HEK293 (cell line): Measurements from ENCODE around the gene C3orf62.
"Not testable (repeated sequence)": the region's sequence is repeated elsewhere in the genome, so short reads cannot be mapped to it uniquely, and the experiment has no call there.

Source experiments
- CTCF ChIA-PET: fragments of 350-600 bp; formaldehyde crosslinking; extraction: SDS; loops from one replicate; lab custom pipeline; 2021; ENCODE audit warnings: antibody characterized with exemption; lab: Yijun Ruan, JAX
- POLR2A ChIA-PET: fragments of 300-600 bp; formaldehyde crosslinking; extraction: SDS; loops from one replicate; lab custom pipeline; 2020; ENCODE audit warnings: antibody characterized with exemption, inconsistent platforms; lab: Yijun Ruan, JAX
- H3K27ac ChIP-seq: fragments of 200-500 bp; sonication (Bioruptor generic); 2 replicates; pipeline ENCODE4 v1.5.1; 2014; ENCODE audit warnings: low read depth, low read length, control low read depth, inconsistent platforms; ENCODE audit errors: extremely low read depth
- H3K36me3 ChIP-seq, 2 experiments: fragments of 200-500 bp in 1 of 2; sonication (Bioruptor generic) in 1 of 2; 1 replicate in 1 of 2; 2 replicates in 1 of 2; pipeline ENCODE4 v1.5.1; 2014 to 2017; ENCODE audit warnings: inconsistent platforms in 2 of 2, low read length in 2 of 2; ENCODE audit not compliant: control insufficient read depth in 2 of 2, insufficient read depth in 1 of 2
- H3K4me1 ChIP-seq: fragments of 200-500 bp; sonication (Bioruptor generic); 2 replicates; pipeline ENCODE4 v1.5.1; 2014; ENCODE audit warnings: mild to moderate bottlenecking, low read length, inconsistent platforms; ENCODE audit not compliant: control insufficient read depth, insufficient read depth
- H3K4me3 ChIP-seq: 2 replicates; pipeline ENCODE4 v1.5.1; 2011; ENCODE audit warnings: low read depth, mild to moderate bottlenecking, control low read depth, low read length, moderate library complexity
- H3K9me3 ChIP-seq: fragments of 200-500 bp; sonication (Bioruptor generic); 2 replicates; pipeline ENCODE4 v1.5.1; 2014; ENCODE audit warnings: low read depth, low read length, inconsistent platforms; ENCODE audit not compliant: control insufficient read depth, insufficient read depth
- BCL11A ChIP-seq: fragments of 450-650 bp; formaldehyde crosslinking; IDR thresholded peaks from 2 replicates; pipeline ENCODE4 v1.5.1; 2016; ENCODE audit warnings: low read depth, missing biosample characterization, missing genetic modification characterization
- PRDM6 ChIP-seq: fragments of 450-650 bp; formaldehyde crosslinking; IDR thresholded peaks from 2 replicates; pipeline ENCODE4 v1.5.1; 2017; ENCODE audit warnings: missing biosample characterization, missing genetic modification characterization
- TRIM28 ChIP-seq: IDR thresholded peaks from 2 replicates; pipeline ENCODE4 v1.6.1; 2011; ENCODE audit warnings: low read length, control low read depth, borderline replicate concordance
- ZBTB10 ChIP-seq: fragments of 450-650 bp; formaldehyde crosslinking; IDR thresholded peaks from 2 replicates; pipeline ENCODE4 v1.5.1; 2016; ENCODE audit warnings: missing biosample characterization, missing genetic modification characterization
- ZBTB17 ChIP-seq: fragments of 450-650 bp; formaldehyde crosslinking; IDR thresholded peaks from 2 replicates; pipeline ENCODE4 v1.5.1; 2016; ENCODE audit warnings: missing biosample characterization, missing genetic modification characterization
- ZBTB21 ChIP-seq: fragments of 450-650 bp; formaldehyde crosslinking; IDR thresholded peaks from 2 replicates; pipeline ENCODE4 v1.5.1; 2017; ENCODE audit warnings: missing biosample characterization, missing genetic modification characterization
- ZFP69B ChIP-seq: fragments of 450-650 bp; formaldehyde crosslinking; IDR thresholded peaks from 2 replicates; pipeline ENCODE4 v1.5.1; 2016; ENCODE audit warnings: missing biosample characterization, missing genetic modification characterization
- ZNF133 ChIP-seq: fragments of 450-650 bp; formaldehyde crosslinking; IDR thresholded peaks from 2 replicates; pipeline ENCODE4 v1.5.1; 2016; ENCODE audit warnings: missing biosample characterization, missing genetic modification characterization
- ZNF274 ChIP-seq, 2 experiments: fragments of 200-500 bp in 1 of 2; fragments of 450-650 bp in 1 of 2; sonication (Bioruptor generic) in 1 of 2; formaldehyde crosslinking in 1 of 2; IDR thresholded peaks; 2 replicates each; pipeline versions ENCODE4 v1.5.1 to v1.6.1; 2014 to 2016; ENCODE audit warnings: borderline replicate concordance in 1 of 2, inconsistent platforms in 1 of 2, low read length in 1 of 2, missing biosample characterization in 1 of 2, missing genetic modification characterization in 1 of 2
- ZNF302 ChIP-seq: fragments of 450-650 bp; formaldehyde crosslinking; IDR thresholded peaks from 2 replicates; pipeline ENCODE4 v1.5.1; 2016; ENCODE audit warnings: missing biosample characterization, missing genetic modification characterization, low read depth
- ZNF549 ChIP-seq: fragments of 450-650 bp; IDR thresholded peaks from 2 replicates; pipeline ENCODE4 v1.5.1; 2018; ENCODE audit warnings: missing biosample characterization, missing genetic modification characterization, mild to moderate bottlenecking, inconsistent platforms, moderate library complexity
- ZNF645 ChIP-seq: fragments of 450-650 bp; formaldehyde crosslinking; IDR thresholded peaks from 2 replicates; pipeline ENCODE4; 2016; ENCODE audit warnings: missing biosample characterization, missing genetic modification characterization
- ZNF670 ChIP-seq: fragments of 450-650 bp; formaldehyde crosslinking; IDR thresholded peaks from 2 replicates; pipeline ENCODE4 v1.5.1; 2016; ENCODE audit warnings: missing biosample characterization, missing genetic modification characterization, low read depth
- ZNF704 ChIP-seq: fragments of 450-650 bp; formaldehyde crosslinking; IDR thresholded peaks from 2 replicates; pipeline ENCODE4 v1.5.1; 2016; ENCODE audit warnings: missing biosample characterization, missing genetic modification characterization
- ZNF792 ChIP-seq: fragments of 450-650 bp; formaldehyde crosslinking; IDR thresholded peaks from 2 replicates; pipeline ENCODE4 v1.5.1; 2016; ENCODE audit warnings: missing biosample characterization, missing genetic modification characterization
- TF ChIP-seq, protein P1 (sequence below): fragments of 450-650 bp; formaldehyde crosslinking; IDR thresholded peaks from 2 replicates; pipeline ENCODE4 v1.5.1; 2017; ENCODE audit warnings: missing biosample characterization, missing genetic modification characterization
- TF ChIP-seq, protein P2 (sequence below): fragments of 450-650 bp; formaldehyde crosslinking; IDR thresholded peaks from 2 replicates; pipeline ENCODE4 v1.5.0; 2017; ENCODE audit warnings: missing biosample characterization, missing genetic modification characterization, borderline replicate concordance

The C3orf62 gene

DNA sequence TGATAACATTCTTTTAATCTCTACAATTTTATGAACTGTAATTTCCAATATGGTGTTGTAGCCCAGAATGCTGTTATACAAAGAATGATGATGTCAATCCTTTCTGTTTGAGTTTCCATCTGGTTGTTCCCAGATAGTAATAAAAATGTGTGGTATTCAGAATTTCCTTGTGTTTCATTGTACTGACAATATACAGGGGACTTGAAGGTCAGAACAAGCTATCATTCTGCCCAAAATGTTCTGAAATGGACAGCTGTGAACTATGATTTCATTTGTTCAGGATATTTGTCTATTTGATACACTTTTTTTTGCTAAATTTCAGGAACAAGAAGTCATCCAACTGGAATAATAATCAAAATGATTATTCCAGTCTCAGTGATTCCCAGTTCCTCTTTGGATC is 40.8 kb downstream of the C3orf62 start:
- ChIA-PET CTCF (no interaction called here), POLR2A (no interaction called here)
- H3K4me1 ChIP-seq: no peaks in the 10 kb centered on the region
- no peaks in the 10 kb centered on the region for H3K9me3 ChIP-seq
- no peaks in the 10 kb centered on the region for H3K36me3 ChIP-seq
- H3K27ac ChIP-seq: no peak overlapping the region
- no peak for TF ChIP-seq TRIM28
- TF ChIP-seq, protein P1, sequence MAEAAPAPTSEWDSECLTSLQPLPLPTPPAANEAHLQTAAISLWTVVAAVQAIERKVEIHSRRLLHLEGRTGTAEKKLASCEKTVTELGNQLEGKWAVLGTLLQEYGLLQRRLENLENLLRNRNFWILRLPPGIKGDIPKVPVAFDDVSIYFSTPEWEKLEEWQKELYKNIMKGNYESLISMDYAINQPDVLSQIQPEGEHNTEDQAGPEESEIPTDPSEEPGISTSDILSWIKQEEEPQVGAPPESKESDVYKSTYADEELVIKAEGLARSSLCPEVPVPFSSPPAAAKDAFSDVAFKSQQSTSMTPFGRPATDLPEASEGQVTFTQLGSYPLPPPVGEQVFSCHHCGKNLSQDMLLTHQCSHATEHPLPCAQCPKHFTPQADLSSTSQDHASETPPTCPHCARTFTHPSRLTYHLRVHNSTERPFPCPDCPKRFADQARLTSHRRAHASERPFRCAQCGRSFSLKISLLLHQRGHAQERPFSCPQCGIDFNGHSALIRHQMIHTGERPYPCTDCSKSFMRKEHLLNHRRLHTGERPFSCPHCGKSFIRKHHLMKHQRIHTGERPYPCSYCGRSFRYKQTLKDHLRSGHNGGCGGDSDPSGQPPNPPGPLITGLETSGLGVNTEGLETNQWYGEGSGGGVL (tag by site-specific recombination): no peak
- TF ChIP-seq ZBTB10 (tag by site-specific recombination): no peak
- TF ChIP-seq PRDM6 (tag by site-specific recombination): no peak
- TF ChIP-seq ZFP69B (tag by site-specific recombination): no peak
- no peak for TF ChIP-seq ZNF549 (tag by site-specific recombination)
- TF ChIP-seq BCL11A (tag by site-specific recombination): no peak
- TF ChIP-seq ZBTB17 (tag by site-specific recombination): no peak
- TF ChIP-seq ZNF302 (tag by site-specific recombination): no peak
- no peak for TF ChIP-seq ZNF274 (IDR thresholded peaks at IDR 0.05; ENCODE audit: low read length)
- TF ChIP-seq ZNF274 (tag by site-specific recombination; IDR thresholded peaks at IDR 0.05; ENCODE audit: borderline replicate concordance): no peak
- TF ChIP-seq, protein P2, sequence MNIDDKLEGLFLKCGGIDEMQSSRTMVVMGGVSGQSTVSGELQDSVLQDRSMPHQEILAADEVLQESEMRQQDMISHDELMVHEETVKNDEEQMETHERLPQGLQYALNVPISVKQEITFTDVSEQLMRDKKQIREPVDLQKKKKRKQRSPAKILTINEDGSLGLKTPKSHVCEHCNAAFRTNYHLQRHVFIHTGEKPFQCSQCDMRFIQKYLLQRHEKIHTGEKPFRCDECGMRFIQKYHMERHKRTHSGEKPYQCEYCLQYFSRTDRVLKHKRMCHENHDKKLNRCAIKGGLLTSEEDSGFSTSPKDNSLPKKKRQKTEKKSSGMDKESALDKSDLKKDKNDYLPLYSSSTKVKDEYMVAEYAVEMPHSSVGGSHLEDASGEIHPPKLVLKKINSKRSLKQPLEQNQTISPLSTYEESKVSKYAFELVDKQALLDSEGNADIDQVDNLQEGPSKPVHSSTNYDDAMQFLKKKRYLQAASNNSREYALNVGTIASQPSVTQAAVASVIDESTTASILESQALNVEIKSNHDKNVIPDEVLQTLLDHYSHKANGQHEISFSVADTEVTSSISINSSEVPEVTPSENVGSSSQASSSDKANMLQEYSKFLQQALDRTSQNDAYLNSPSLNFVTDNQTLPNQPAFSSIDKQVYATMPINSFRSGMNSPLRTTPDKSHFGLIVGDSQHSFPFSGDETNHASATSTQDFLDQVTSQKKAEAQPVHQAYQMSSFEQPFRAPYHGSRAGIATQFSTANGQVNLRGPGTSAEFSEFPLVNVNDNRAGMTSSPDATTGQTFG (tag by site-specific recombination): no peak
- no peak overlapping the region for H3K4me3 ChIP-seq

- H3K36me3 ChIP-seq, POLR2A ChIA-PET, H3K27ac ChIP-seq, H3K4me3 ChIP-seq, H3K9me3 ChIP-seq, H3K4me1 ChIP-seq, CTCF ChIA-PET: not testable (repeated sequence)
These were observed 48.2 kb downstream of the C3orf62 start for GRCh38 chr3:49228817-49229216.

DNA sequence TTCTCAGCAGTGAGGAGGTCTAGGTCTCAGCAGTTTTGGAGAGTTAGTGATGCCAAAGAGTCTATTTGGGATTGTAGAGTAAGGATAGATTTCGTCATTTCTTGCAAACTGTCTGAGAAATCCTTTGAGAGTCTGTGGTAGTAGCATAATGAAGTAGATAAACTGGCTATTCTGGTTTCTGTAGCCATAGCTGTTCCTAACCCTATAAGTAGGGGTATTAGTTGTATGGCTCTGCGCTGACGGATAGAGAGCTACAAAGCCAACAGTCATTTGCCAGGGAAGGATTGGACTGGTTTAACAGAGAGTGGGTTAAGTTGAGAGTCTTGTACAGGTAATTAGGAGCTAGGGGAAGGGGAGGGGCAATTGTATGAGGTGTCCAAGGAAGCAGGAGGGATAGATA is 55.0 kb downstream of the C3orf62 start:
- Histone ChIP-seq H3K4me3 (no peak overlapping the region), H3K27ac (no peak overlapping the region), H3K4me1 (no peaks in the 10 kb centered on the region), H3K36me3 (no peaks in the 10 kb centered on the region), H3K9me3 (no peaks in the 10 kb centered on the region)
- POLR2A ChIA-PET: no interaction called here
- CTCF ChIA-PET: no interaction called here
- no peak for TF ChIP-seq ZBTB21 (tag by site-specific recombination)
- TF ChIP-seq ZNF133 (tag by site-specific recombination): no peak
- TF ChIP-seq ZNF704 (tag by site-specific recombination): no peak
- no peak for TF ChIP-seq ZNF645
- TF ChIP-seq PRDM6 (tag by site-specific recombination): no peak
- no peak for TF ChIP-seq ZNF792
- no peak for TF ChIP-seq ZNF670 (tag by site-specific recombination)
